Measurements from ENCODE around the gene NTSR2.

Gene NTSR2, protein sequence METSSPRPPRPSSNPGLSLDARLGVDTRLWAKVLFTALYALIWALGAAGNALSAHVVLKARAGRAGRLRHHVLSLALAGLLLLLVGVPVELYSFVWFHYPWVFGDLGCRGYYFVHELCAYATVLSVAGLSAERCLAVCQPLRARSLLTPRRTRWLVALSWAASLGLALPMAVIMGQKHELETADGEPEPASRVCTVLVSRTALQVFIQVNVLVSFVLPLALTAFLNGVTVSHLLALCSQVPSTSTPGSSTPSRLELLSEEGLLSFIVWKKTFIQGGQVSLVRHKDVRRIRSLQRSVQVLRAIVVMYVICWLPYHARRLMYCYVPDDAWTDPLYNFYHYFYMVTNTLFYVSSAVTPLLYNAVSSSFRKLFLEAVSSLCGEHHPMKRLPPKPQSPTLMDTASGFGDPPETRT

GRCh38 chr2:11669454-11670291 is at the start of gene NTSR2:
NTSR2 (minus strand) TSS chr2:11670195; CDS start chr2:11670129, 66 bp downstream.
- DNase-seq (ENCODE audit: low read depth), result no peak

- DNase-seq (ENCODE audit: low read depth), result no peak
Measured at GRCh38 chr2:11719230-11719977, 49.4 kb upstream of the NTSR2 start.

- no peak for DNase-seq (ENCODE audit: low read depth)
Measured at GRCh38 chr2:11718606-11719005, 48.6 kb upstream of the NTSR2 start.

DNA sequence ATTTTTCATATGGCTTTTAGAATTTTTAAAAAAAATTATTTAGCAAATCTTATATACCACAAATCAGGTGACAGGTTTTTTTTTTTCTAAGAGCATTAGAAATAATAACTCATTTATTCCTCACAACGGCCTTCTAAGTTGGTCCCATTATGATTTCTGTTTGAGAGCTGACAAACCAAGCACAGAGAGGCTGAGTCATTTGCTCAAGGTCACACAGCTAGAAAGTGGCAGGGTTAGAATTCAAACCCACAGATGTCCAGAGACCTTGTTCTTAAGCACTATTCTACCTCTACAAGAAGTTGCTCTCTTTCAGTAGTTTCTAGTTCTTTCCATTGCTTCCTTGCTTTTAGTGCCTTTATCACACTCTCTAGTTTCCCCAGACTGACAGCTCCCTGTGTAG is 47.6 kb upstream of the NTSR2 start:
- no peak for DNase-seq (ENCODE audit: low read depth)

GRCh38 chr2:11716689-11717321 is 46.8 kb upstream of the NTSR2 start:
- DNase-seq (ENCODE audit: low read depth), result no peak

DNA sequence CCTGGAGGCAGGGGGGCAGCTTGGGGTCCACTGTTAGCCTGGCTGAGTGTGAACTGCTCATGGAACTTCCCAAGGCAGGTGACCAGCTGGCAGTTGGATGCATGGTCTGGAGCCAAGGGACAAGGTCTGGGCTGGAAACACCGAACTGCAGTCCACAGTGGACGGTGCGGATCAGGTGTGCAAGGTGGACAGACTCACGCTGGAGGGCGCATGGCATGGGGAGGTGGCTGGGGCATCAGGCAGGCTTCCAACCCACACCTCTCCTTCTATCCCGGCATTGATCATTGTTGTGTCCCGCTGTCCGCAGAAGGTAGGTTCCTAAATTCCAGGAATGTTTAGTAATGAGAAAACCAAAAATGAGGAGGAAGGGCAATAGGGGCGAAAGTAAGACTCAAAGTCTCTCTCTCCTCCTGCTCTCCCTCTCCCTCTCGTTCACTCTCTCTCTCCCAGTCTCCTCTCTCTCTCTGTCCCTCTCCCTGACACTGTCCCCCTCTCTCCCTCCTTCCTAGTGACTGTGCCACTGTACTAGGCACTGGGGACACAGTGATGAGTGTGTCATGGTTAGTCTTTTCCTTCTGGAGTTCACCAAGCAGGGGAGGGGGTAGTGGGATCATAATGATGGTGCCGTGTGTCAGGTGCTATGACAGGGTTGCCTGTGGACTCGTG is 46.1 kb upstream of the NTSR2 start:
- DNase-seq (ENCODE audit: low read depth), result no peak

DNA sequence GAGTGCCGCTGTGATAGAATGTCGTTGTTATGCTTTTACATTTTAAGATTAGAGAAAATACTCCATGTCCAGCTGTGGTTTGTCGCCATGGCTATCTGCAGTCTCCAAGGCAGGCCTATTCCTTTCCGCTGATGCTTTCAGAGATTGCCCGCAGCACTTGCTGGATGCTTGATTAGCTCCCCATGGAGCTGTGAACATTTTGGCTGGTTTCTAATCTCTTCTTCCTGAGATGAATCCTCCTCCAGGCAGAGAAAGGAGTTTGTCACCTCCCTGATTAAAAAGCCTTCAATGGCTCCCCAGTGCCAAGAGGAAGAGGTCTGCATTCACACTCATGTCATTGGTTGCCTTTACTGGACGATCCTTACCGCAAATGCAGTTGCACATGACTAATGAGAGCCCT is 43.8 kb upstream of the NTSR2 start:
- DNase-seq (ENCODE audit: low read depth), result no peak

- DNase-seq (ENCODE audit: low read depth), result no peak
Measured at GRCh38 chr2:11712866-11713265, 42.9 kb upstream of the NTSR2 start.

DNA sequence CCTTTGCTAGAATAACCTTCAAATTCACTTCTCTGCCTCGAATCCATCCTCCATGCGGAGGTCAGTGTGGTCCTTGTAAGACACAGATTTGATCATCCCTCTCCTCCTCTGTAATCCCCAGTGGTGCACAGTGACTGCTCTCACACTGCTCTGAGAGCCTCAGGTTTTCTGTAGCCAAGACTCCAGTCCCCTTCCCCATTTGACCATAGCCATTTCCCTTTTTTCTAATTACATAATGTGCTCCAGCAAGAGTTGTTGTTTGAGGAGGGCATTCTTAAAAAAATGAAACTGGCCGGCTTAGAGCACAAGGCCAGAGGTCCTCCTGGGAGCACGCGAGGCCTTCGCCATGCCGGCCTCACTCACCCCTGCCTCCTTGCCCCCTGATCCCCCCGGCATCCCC is 41.8 kb upstream of the NTSR2 start:
- no peak for DNase-seq (ENCODE audit: low read depth)

DNA sequence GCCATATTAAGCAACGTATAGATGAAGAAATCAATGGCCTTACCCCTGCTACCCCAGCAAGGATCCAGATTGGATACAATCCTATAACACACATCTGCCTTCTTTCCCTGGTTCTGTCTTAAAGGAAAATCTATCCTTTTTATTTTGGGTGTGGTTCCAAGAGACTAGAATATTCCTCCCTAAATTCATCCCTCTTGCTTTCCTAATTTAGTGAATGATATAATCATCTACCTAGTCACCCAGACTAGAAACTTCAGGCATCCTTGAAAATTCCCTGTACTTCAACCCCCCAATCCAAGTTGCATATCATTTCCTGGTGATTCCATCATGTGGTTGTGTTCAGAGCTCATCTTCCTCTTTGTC is 41.3 kb upstream of the NTSR2 start:
- DNase-seq (ENCODE audit: low read depth), result no peak

GRCh38 chr2:11710632-11711353 is 40.8 kb upstream of the NTSR2 start:
- no peak for DNase-seq (ENCODE audit: low read depth)

- no peak for DNase-seq (ENCODE audit: low read depth)
Measured at GRCh38 chr2:11710210-11710609, 40.2 kb upstream of the NTSR2 start.

DNA sequence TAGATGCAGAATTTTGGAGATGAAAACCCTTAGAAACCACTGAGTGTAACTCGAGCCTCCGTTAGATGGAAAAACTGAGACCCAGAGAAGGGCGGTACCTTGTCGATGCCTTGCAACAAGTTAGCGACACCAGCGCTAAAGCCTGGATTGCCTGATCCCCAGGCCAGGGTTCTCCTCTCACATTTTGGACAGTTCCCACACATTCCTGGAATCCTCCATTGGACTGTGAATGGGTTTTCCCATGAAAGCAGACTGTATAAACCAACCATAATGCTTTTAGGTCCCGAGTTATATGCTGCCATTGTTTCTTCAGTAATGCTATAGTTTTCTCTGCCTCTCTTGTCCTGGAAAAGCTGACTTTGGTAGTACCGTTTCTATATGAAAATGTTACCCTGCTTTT is 39.3 kb upstream of the NTSR2 start:
- DNase-seq (ENCODE audit: low read depth), result no peak

DNA sequence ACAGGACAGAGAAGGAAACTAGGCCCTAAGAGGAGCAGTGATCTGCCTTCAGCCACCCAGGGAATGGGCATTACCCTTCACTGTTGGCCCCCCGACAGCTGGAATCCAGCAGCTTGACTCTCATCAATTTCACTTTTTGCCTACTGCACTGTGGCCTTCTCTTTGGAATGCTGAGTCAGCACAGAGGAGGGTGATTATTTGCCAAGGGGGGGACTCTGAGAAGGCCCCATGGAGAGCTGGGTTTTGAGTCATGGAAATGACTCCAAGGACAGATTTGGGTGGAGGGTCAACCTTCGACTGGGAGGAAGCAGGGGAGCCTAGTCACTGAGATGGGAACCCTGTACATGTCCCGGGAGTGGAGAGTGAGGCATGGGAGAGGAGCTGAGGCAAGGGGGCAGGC is 38.1 kb upstream of the NTSR2 start:
- no peak for DNase-seq (ENCODE audit: low read depth)

- DNase-seq (ENCODE audit: low read depth), result no peak
Measured at GRCh38 chr2:11705711-11706110, 35.7 kb upstream of the NTSR2 start.

GRCh38 chr2:11705063-11705462 is 35.1 kb upstream of the NTSR2 start:
- DNase-seq (ENCODE audit: low read depth), result no peak

DNA sequence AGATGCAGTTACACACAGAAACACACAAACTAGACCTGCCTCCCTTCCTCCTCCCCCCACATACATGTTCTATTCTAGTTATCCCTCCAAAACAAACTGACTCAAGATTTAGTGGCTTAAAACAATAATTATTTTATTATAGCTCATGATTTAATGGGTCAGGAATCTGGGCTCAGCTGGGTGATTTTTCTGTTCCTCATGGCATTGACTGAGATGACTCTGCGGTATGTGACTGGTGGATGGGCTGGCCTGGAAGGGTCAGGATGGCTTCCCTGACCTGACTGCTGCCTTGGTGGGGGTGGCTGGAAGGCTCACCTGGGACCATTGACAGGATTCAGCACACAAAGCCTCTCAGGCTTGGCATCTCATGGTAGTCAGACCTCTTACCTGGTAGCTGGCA is 33.7 kb upstream of the NTSR2 start:
- no peak for DNase-seq (ENCODE audit: low read depth)

- DNase-seq (ENCODE audit: low read depth), result no peak
Measured at GRCh38 chr2:11702946-11703345, 33.0 kb upstream of the NTSR2 start.

GRCh38 chr2:11701751-11702301 is 31.8 kb upstream of the NTSR2 start:
- no peak for DNase-seq (ENCODE audit: low read depth)

GRCh38 chr2:11701206-11701605 is 31.2 kb upstream of the NTSR2 start:
- no peak for DNase-seq (ENCODE audit: low read depth)

Data from activated T-cell treated with anti-CD3 and anti-CD28 coated beads for 1 hour (primary cell).